Epithelial cell of esophagus (primary cell): ENCODE data around the gene GUK1.
A peak's percentile ranks its signal among the peaks of the same experiment; 100 is the strongest.
"Not testable (repeated sequence)": the region's sequence is repeated elsewhere in the genome, so short reads cannot be mapped to it uniquely, and the experiment has no call there.

ENCODE experiments used
- DNase-seq: peaks from one replicate; pipeline ENCODE4 v3.0.0; 2010; ENCODE audit warnings: low read depth
- H3K4me3 ChIP-seq: 2 replicates; pipeline ENCODE4 v1.5.1; 2011; ENCODE audit warnings: mild to moderate bottlenecking, low read length, control low read depth
- TF ChIP-seq, protein P1 (sequence below): IDR thresholded peaks from 2 replicates; pipeline ENCODE4 v1.5.1; 2011; ENCODE audit warnings: low read depth, mild to moderate bottlenecking, low read length, control low read depth, inconsistent platforms; ENCODE audit not compliant: insufficient read depth; ENCODE audit errors: missing control alignments

Gene GUK1

GRCh38 chr1:228109073-228109961, 30.8 kb upstream of the GUK1 start, which contains the start of gene MRPL55:
MRPL55 (minus strand) TSS chr1:228109299; CDS start chr1:228108260, 1,039 bp downstream.
- TF ChIP-seq, protein P1, sequence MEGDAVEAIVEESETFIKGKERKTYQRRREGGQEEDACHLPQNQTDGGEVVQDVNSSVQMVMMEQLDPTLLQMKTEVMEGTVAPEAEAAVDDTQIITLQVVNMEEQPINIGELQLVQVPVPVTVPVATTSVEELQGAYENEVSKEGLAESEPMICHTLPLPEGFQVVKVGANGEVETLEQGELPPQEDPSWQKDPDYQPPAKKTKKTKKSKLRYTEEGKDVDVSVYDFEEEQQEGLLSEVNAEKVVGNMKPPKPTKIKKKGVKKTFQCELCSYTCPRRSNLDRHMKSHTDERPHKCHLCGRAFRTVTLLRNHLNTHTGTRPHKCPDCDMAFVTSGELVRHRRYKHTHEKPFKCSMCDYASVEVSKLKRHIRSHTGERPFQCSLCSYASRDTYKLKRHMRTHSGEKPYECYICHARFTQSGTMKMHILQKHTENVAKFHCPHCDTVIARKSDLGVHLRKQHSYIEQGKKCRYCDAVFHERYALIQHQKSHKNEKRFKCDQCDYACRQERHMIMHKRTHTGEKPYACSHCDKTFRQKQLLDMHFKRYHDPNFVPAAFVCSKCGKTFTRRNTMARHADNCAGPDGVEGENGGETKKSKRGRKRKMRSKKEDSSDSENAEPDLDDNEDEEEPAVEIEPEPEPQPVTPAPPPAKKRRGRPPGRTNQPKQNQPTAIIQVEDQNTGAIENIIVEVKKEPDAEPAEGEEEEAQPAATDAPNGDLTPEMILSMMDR = no peak
- H3K4me3 ChIP-seq = peak within 1 kb of the TSS; percentile 95
- DNase-seq = peak; percentile 97

GRCh38 chr1:228109962-228110488, 30.1 kb upstream of the GUK1 start:
- TF ChIP-seq, protein P1 = no peak
- H3K4me3 ChIP-seq = peak overlapping the region; percentile 95
- no peak for DNase-seq

- no peak overlapping the region for H3K4me3 ChIP-seq
- TF ChIP-seq, protein P1 = no peak
These were observed 29.5 kb upstream of the GUK1 start for GRCh38 chr1:228110556-228110955.

DNA sequence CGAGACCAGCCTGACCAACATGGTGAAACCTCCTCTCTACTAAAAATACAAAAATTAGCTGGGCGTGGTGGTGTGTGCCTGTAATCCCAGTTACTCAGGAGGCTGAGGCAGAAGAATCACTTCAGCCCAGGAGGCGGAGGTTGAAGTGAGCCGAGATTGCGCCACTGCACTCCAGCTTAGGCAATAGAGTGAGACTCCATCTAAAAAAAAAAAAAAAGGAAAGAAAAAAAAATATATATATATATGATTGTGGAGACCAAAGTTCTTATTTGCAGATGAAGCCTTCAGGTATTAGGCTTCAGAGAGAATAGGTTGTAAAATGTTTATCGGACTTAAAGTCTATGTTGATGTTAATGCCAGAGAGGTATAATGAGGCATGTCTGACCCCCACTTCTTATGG, 28.8 kb upstream of the GUK1 start:
- H3K4me3 ChIP-seq, DNase-seq: not testable (repeated sequence)

More at GRCh38 chr1:228110556-228110955, 29.5 kb upstream of the GUK1 start:
- no peak for DNase-seq

DNA sequence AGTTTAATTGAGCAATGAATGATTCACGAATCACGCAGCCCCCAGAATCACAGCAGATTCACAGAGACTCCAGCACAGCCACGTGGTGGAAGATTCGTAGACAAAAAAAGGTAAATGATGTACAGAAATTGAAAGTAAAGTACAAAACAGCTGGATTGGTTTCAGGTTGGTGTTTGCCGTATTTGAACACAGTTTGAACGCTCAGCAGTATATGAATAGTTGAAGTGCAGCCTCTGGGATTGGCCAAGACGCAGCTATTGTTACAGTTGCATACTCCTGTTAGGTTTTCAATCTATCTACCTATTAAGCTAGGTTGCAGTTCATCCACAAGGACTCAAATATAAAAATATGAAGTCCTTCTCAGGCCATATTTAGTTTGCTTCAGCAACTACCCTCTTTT, 27.9 kb upstream of the GUK1 start:
- no peak overlapping the region for H3K4me3 ChIP-seq
- TF ChIP-seq, protein P1 = no peak
- no peak for DNase-seq

- no peak for DNase-seq
These were observed 27.5 kb upstream of the GUK1 start for GRCh38 chr1:228112617-228113016.

GRCh38 chr1:228114827-228115226, 25.3 kb upstream of the GUK1 start:
- TF ChIP-seq, protein P1 = no peak
- DNase-seq = no peak
- H3K4me3 ChIP-seq = no peak overlapping the region

More at GRCh38 chr1:228112617-228113016, 27.5 kb upstream of the GUK1 start:
- H3K4me3 ChIP-seq = no peak overlapping the region
- TF ChIP-seq, protein P1 = no peak
